ENCODE results near the gene LCTL.

The LCTL gene

DNA sequence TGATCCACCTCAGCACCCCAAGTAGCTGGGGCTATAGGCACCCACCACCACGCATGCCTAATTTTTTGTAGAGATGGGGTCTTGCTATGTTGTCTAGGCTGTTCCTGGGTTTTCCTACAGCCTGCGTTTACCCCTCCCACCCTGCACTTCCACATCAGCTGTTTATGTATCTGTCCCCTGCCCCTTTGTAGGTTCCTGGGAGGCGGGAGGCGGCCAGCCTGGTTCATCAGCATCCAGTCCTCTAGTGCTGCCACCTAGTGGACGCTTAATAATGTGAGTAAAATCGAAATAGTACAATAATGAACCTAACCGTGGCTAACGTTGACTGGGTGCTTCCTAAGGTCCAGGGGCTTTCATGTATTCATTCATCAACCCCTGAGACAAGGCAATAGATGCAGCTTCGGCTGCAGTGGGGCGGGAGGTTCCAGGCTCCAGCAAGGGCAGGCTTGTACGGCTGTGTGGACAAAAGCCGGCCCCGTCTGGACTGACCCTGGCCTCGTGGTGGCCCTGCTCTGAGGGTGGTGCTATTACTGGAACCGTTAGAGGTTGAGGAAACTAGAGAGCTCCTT lies 1.2 kb upstream of the LCTL start:
- Mint-ChIP-seq H3K4me3 (peak overlapping the region in 1 of 3 experiments; percentile 38), H3K9me3 (no peaks in the 10 kb centered on the region), H3K4me1 (peaks cover 18% of the 10 kb centered on the region), H3K27ac (peak overlapping the region in 2 of 3 experiments; percentile 27 to 88), H3K36me3 (ENCODE audit: low read depth) (no peaks in the 10 kb centered on the region), H3K27me3 (ENCODE audit: low read depth) (peaks cover 3% of the 10 kb centered on the region)
- TF ChIP-seq, protein P1, sequence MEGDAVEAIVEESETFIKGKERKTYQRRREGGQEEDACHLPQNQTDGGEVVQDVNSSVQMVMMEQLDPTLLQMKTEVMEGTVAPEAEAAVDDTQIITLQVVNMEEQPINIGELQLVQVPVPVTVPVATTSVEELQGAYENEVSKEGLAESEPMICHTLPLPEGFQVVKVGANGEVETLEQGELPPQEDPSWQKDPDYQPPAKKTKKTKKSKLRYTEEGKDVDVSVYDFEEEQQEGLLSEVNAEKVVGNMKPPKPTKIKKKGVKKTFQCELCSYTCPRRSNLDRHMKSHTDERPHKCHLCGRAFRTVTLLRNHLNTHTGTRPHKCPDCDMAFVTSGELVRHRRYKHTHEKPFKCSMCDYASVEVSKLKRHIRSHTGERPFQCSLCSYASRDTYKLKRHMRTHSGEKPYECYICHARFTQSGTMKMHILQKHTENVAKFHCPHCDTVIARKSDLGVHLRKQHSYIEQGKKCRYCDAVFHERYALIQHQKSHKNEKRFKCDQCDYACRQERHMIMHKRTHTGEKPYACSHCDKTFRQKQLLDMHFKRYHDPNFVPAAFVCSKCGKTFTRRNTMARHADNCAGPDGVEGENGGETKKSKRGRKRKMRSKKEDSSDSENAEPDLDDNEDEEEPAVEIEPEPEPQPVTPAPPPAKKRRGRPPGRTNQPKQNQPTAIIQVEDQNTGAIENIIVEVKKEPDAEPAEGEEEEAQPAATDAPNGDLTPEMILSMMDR (IDR thresholded peaks at IDR 0.05; ENCODE audit: unreplicated experiment in 3 of 3) = peak; percentile 62 to 75 (median 69)

DNA sequence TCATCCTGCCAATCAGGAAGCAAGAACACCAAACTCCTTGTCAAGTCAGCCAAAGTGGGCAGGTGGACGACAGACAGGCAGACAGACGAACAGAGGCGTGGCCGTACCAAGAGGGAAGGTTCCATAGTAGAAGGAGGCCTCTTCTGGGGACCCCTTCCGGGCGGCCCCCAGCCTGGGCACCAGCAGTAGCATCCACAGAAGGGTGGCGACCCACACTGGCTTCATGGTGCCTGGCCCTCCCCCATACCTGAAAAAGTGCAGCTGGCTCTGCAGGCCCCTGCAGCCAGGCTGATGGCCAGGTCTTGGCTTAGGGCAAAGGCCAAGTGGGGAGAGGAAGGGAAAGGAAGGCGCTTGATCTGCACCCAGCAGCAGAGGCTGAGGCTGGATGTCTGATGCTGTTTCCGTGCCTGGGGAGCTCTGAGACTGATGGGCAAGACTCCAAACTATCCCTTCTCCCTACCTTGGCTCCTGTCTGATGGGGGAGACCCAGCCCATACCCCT lies 607 bp downstream of the LCTL start:
- H3K27ac Mint-ChIP-seq = no peak overlapping the region
- H3K4me3 Mint-ChIP-seq = no peak overlapping the region
- peaks cover 3% of the 10 kb centered on the region for H3K27me3 Mint-ChIP-seq (ENCODE audit: low read depth)
- TF ChIP-seq, protein P1 (IDR thresholded peaks at IDR 0.05; ENCODE audit: unreplicated experiment in 3 of 3) = no peak
- no peaks in the 10 kb centered on the region for H3K9me3 Mint-ChIP-seq
- H3K4me1 Mint-ChIP-seq = peaks cover 18% of the 10 kb centered on the region
- no peaks in the 10 kb centered on the region for H3K36me3 Mint-ChIP-seq (ENCODE audit: low read depth)

DNA sequence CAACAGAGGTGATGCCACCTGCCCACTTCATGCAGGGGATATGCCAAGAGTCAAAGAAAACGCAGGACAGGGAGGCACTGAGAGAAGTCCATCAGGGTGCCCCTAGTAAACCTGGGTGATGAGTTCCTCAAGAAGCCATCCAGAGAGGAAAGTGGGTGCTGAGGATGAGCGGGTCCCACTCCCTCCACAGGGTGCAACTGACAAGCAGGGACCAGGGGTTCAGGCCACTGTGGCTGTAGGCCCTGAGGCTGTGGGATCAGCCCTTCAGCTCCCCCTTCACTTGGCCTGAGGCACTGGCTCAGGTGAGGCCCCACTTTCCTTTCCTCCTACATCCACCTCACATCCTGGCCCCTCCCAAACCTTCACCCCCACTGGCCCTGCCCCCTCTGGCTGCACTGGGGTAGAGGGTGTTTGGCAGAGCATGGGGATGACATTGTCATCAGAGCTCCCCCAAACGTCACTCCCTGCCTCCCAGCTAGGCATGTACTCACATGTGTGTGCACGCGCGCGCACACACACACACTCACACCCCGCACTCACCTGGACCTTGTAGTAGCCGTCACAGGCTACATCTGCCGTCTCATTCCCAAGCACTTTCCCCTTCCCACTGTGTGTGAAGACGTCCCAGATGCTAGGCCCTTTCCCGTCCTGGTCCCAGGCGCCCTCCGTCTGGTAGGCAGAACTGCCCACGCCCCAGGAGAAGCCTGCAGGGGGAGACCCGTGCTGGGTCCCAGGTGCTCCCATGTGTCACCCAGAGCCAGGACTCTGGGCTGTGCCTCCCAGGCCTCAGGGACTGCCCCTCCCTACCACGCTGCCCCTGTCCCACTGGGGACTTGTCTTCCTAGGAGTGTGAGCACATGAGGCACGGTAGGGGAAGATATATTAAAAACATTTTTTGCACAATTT lies 1.4 kb downstream of the LCTL start:
- Mint-ChIP-seq H3K27ac (no peak overlapping the region), H3K4me1 (peaks cover 18% of the 10 kb centered on the region), H3K4me3 (no peak overlapping the region), H3K27me3 (ENCODE audit: low read depth) (peaks cover 3% of the 10 kb centered on the region), H3K36me3 (ENCODE audit: low read depth) (no peaks in the 10 kb centered on the region), H3K9me3 (no peaks in the 10 kb centered on the region)
- TF ChIP-seq, protein P1 (IDR thresholded peaks at IDR 0.05; ENCODE audit: unreplicated experiment in 3 of 3) = no peak

DNA sequence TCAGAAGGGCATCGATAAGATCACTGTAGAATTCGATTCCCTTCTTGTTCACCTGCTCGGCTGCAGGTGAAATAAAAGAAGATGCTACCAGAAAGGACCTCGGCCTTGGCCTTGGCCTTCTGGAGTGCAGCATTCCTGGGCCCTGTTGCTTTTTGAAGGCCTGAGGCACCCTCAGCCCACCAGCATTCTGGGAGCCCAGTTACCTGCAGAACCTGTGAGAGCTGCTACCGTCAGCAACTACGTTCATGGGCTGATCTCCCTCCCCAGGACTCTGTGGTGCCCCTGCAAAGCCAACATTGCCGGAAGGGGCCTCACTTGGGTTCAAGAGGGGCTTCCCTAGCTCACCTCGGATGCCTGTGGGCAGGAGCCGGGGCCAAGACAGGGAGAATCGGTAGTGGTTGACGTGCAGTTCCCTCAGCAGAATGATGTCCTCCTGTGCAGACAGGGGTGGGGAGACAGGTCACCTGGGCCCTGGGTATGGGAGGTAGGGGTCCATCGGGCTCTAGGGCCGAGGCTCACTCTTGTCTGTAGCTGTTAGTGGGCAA lies 2.2 kb downstream of the LCTL start:
- Mint-ChIP-seq H3K27ac (no peak overlapping the region), H3K4me1 (peaks cover 18% of the 10 kb centered on the region), H3K27me3 (ENCODE audit: low read depth) (peaks cover 3% of the 10 kb centered on the region), H3K36me3 (ENCODE audit: low read depth) (no peaks in the 10 kb centered on the region), H3K4me3 (no peak overlapping the region), H3K9me3 (no peaks in the 10 kb centered on the region)
- TF ChIP-seq, protein P1 (IDR thresholded peaks at IDR 0.05; ENCODE audit: unreplicated experiment in 3 of 3) = no peak

DNA sequence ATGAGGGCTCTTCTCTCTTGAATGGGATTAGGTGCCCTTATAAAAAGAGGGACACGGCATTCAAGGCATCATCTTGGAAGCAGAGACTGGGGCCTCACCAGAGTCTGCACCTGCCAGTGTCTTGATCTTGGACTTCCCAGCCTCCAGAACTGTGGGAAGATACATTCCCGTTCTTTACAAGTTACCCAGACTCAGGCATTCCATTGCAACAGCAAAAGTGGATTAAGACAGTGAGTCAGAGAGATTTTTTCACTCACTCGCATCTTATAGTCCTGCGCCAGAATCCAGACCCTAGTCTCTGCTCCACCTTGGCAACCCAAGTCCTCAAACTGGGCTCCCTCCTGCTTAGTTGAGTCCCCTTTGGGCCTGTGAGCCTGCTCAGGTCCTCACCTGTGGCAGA lies 2.7 kb downstream of the LCTL start:
- Mint-ChIP-seq H3K36me3 (ENCODE audit: low read depth) (no peaks in the 10 kb centered on the region), H3K9me3 (no peaks in the 10 kb centered on the region), H3K27me3 (ENCODE audit: low read depth) (peaks cover 3% of the 10 kb centered on the region), H3K27ac (no peak overlapping the region), H3K4me1 (peaks cover 18% of the 10 kb centered on the region), H3K4me3 (no peak overlapping the region)
- TF ChIP-seq, protein P1 (IDR thresholded peaks at IDR 0.05; ENCODE audit: unreplicated experiment in 3 of 3) = no peak
